Psoas muscle (tissue), 8 donors: Measurements from ENCODE around the gene VIPR2. TPM values are rescaled to one million over a fixed set of nuclear protein-coding genes. Genes with fewer than 3 reads are reported as not detected.

Experiments
- ATAC-seq, 4 donors: fragments of 200-7000 bp; cut with Tn5 transposase; one replicate each; pipeline ENCODE4 v1.9.1; 2020; ENCODE audit warnings: moderate library complexity in 3 of 4, mild to moderate bottlenecking in 2 of 4
- DNase-seq, 2 donors: peaks; one replicate each; pipeline ENCODE4 v3.0.0-alpha.2; 2020
- H3K27ac ChIP-seq: fragments of 200-600 bp; one replicate; pipeline ENCODE4 v1.8.0; 2022
- H3K27me3 ChIP-seq, 3 donors: fragments of 200-600 bp in 1 of 3; one replicate each; pipeline versions ENCODE4 v1.6.1 to v1.8.0; 2013 to 2022; ENCODE audit warnings: low read length in 2 of 3, mild to moderate bottlenecking in 2 of 3, moderate library complexity in 1 of 3; ENCODE audit not compliant: insufficient read depth in 3 of 3
- H3K36me3 ChIP-seq, 2 donors: fragments of 200-600 bp in 1 of 2; one replicate each; pipeline versions ENCODE4 v1.6.1 to v1.8.0; 2013 to 2022; ENCODE audit warnings: low read depth in 1 of 2, mild to moderate bottlenecking in 1 of 2, moderate library complexity in 1 of 2; ENCODE audit not compliant: insufficient read depth in 1 of 2
- H3K4me1 ChIP-seq: fragments of 200-600 bp; one replicate; pipeline ENCODE4 v1.8.0; 2022
- H3K4me3 ChIP-seq: fragments of 200-600 bp; one replicate; pipeline ENCODE4 v1.8.0; 2022; ENCODE audit warnings: mild to moderate bottlenecking
- H3K9me3 ChIP-seq: fragments of 200-600 bp; one replicate; pipeline ENCODE4 v1.8.0; 2022
- CTCF ChIP-seq: fragments of 200-600 bp; IDR thresholded peaks from one replicate; pipeline ENCODE4 v1.8.0; 2022; ENCODE audit warnings: antibody characterized with exemption
- WGBS, 3 donors: extraction: QIAGEN DNeasy Blood & Tissue Kit; methylation state at CpG; one replicate each; pipeline versions ENCODE4 v1.1.6 to v1.1.7; 2013; 5-methylcytosine and 5-hydroxymethylcytosine counted together
- intact Hi-C, 2 donors: fragments of 100-400 bp; cut with DNase I; formaldehyde crosslinking; loops; one replicate each; pipeline versions ENCODE4 v1.11.0 to v1.14.2; 2022
- polyA plus RNA-seq, 3 donors: library from polyadenylated mRNA; stranded (reverse); fragments of 200-250 nt; gene quantifications; one replicate each; pipeline ENCODE4 v1.2.3, GENCODE V29; 2013
- total RNA-seq, 4 donors: library from RNA; stranded (reverse); fragmentation: NEBNext Ultra II Directional in 2 of 4; extraction: Animal tissue kit (Norgen Biotek cat#: 25700) in 2 of 4; gene quantifications; one replicate each; pipeline versions ENCODE4 v1.2.1 to v1.2.4, GENCODE V29; 2021 to 2023
- donor health status: healthy with polysubstance abuse.
- donor health status: DM: no; HTN: no; CAD: no; lungs with moderate emphysema.
- donor health status: Bipolar disorder and iron deficiency.
- donor health status: healthy.
- donor health status: DM: yes; HTN: yes; CAD: no.
- donor health status: DM: no; HTN: no; CAD: no.
- donor health status: DM: no; HTN: no; CAD: no.
- donor health status: DM: yes; HTN: yes; CAD: no.

The VIPR2 gene
- total and polyA plus RNA-seq, 7 donors: 0.60 to 3.6 (median 2.4) TPM

GRCh38 chr7:159096736-159097581 lies 47.7 kb downstream of the VIPR2 start:
- Histone ChIP-seq H3K27ac (peak overlapping the region; percentile 99), H3K4me1 (peaks cover 44% of the 10 kb centered on the region), H3K4me3 (peak overlapping the region; percentile 48), H3K9me3 (no peaks in the 10 kb centered on the region), H3K27me3 (no peaks in the 10 kb centered on the region), H3K36me3 (no peaks in the 10 kb centered on the region)
- ATAC-seq: peak; percentile 92 to 94 (median 93)
- intact Hi-C loops: loop anchor here in 1 of 2 donors (5.0 kb wide), 1 partner anchor 65 kb away; no protein-coding TSS in a partner anchor
- 31 to 46% (median 37%) methylated on average over 27 of the region's 27 CpGs for WGBS, 3 donors
- TF ChIP-seq CTCF: no peak
- DNase-seq: peak; percentile 65 to 87

DNA sequence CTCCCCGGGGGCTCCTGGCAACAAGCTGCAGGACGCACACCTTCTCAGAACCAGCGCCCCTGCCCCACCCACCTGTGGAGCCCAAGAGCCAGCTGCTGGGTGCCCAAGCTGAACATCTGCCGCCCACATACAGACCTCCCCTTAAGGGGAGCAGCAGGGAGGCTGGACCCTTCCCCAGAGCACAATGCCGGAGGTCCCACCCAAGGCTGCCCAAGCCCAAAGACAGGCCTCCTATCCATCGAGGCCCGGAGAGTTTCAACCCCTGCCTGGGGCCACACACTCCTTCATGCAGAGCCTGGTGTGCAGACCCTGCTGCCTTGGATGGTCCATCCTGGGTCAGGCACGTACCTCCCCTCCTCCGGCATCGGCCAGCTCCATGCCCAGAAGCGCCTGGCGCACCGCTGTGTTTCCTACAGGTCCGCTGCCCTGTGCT lies 48.7 kb downstream of the VIPR2 start:
- H3K27ac ChIP-seq: peak overlapping the region; percentile 99
- DNase-seq (no peak), ATAC-seq (no peak)
- no peaks in the 10 kb centered on the region for H3K36me3 ChIP-seq
- 74 to 86% (median 78%) methylated on average over 14 of the region's 14 CpGs for WGBS, 3 donors
- no peak for TF ChIP-seq CTCF
- no peaks in the 10 kb centered on the region for H3K27me3 ChIP-seq
- H3K4me3 ChIP-seq: peak overlapping the region; percentile 48
- H3K4me1 ChIP-seq: peaks cover 44% of the 10 kb centered on the region
- H3K9me3 ChIP-seq: no peaks in the 10 kb centered on the region
- intact Hi-C loops: loop anchor here in 1 of 2 donors (5.0 kb wide), 1 partner anchor 64 kb away; no protein-coding TSS in a partner anchor

DNA sequence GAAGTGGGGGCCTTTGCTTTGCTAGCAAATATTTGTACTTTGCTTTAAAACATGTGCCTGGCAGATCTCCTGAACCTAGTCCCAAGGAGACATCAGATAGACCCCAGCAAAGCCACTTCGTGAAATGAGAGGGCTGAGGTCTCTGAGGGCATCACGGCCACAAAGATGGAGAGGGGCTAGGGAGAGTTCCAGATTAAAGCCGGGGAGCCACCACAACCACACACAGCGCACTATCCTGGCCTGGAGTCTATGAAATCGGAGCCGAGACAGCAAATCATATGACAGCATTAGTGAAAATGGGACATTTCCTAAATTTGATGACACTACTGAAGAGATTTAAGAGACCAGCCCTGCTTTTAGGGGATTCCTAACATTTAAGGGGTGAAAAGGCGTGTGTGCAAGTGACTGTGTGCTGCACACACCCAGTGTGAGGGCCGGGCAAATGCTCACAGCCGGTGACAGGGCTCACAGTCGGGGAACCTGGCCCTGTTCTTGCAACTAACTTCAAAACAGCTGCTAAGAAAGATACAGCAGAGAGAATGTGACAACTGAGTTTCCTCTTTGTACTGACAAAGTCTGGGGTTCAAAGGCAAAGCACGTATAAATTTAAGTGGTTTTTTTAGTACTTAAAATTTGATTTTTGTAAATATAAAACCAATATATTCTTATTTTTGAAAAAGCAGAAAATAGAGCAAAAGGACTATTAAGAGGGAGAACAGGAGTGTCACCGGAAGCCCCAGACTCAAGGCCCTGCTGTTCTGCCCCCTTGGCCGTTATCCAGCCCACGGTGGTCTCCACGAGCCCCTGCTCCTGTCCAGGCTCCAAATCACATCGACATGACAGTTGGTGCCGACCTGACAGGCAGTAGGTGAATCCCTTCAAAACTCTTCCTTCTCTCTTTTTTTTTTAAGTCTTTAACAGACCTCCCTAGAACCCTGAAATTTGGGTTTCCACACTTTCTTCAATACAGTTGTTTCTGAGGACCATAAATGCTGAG lies 49.5 kb downstream of the VIPR2 start:
- no peak for TF ChIP-seq CTCF
- 34 to 54% (median 38%) methylated on average over 17 of the region's 17 CpGs for WGBS, 3 donors
- H3K4me3 ChIP-seq: peak overlapping the region; percentile 48
- DNase-seq: no peak
- no peaks in the 10 kb centered on the region for H3K27me3 ChIP-seq
- peak overlapping the region; percentile 99 for H3K27ac ChIP-seq
- no peaks in the 10 kb centered on the region for H3K36me3 ChIP-seq
- intact Hi-C loops: loop anchor here in 1 of 2 donors (5.0 kb wide), 1 partner anchor 63 kb away; no protein-coding TSS in a partner anchor
- H3K9me3 ChIP-seq: no peaks in the 10 kb centered on the region
- peak in 1 of 4 donors; percentile 26 for ATAC-seq
- peaks cover 44% of the 10 kb centered on the region for H3K4me1 ChIP-seq

DNA sequence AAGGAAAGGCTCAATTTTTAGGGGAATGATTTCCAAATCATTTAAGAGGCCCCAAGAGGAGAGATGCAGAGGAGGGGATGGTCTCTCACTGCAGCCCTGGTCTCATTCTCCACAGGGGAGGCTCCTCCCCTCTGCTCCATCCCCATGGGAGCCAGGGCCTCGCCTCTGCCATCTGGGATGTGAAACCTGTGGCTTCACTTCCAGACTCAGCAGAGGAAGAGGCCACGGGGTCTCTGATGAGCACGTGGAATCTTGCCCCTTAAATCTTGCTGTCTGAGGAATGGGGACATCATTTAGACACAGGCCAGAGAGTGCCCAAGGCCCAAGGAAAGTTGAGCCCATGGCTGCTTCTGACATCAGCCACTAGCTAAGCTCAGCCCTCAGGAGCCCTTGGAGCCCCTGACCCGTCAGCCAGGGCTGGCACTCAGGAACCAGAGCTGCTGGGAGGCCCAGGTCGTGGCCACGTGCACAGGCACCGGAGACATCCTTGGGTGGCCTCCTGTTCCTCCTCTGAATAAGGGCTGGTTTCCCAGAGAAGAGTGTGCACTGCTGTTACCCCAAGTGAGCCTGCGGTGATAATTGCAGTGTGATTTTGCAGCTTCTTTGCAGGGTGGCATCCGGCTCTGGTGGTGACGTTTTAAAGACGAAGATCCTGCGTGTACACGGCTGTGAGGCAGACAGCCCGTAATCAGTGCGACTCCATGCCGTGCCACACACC lies 50.5 kb downstream of the VIPR2 start:
- TF ChIP-seq CTCF: no peak
- Histone ChIP-seq H3K36me3 (no peaks in the 10 kb centered on the region), H3K27me3 (no peaks in the 10 kb centered on the region), H3K27ac (peak overlapping the region; percentile 99), H3K4me3 (peak overlapping the region; percentile 48), H3K9me3 (no peaks in the 10 kb centered on the region), H3K4me1 (peaks cover 44% of the 10 kb centered on the region)
- 65 to 79% (median 66%) methylated on average over 16 of the region's 16 CpGs for WGBS, 3 donors
- ATAC-seq (no peak), DNase-seq (no peak)
- intact Hi-C loops: no loop called here
